Pancreas (tissue), 10 donors: ENCODE data around the gene SGCD. TPM values are rescaled to one million over a fixed set of nuclear protein-coding genes. Genes with fewer than 3 reads are reported as not detected.

ENCODE experiments used
- ATAC-seq, 4 donors: fragments of 200-7000 bp; cut with Tn5 transposase; one replicate each; pipeline versions ENCODE4 v1.8.0 to v1.9.1; 2020; ENCODE audit warnings: mild to moderate bottlenecking in 4 of 4, moderate library complexity in 4 of 4
- DNase-seq, 6 donors: peaks; one replicate each; pipeline ENCODE4 v3.0.0-alpha.2; 2020
- FAIRE-seq: peaks from 2 replicates; lab custom pipeline; 2012; peaks lifted over from hg19 to GRCh38; lab: Jason Lieb, UNC
- H3K27ac ChIP-seq, 4 donors: fragments of 200-600 bp; sonication (generic); 1 replicate in 3 of 4; 2 replicates in 1 of 4; pipeline versions ENCODE4 v1.5.0 to v1.8.0; 2020
- H3K27me3 ChIP-seq, 4 donors: fragments of 200-600 bp; one replicate each; pipeline ENCODE4 v1.8.0; 2021
- H3K36me3 ChIP-seq, 3 donors: fragments of 200-600 bp; sonication (generic) in 1 of 3; one replicate each; pipeline versions ENCODE4 v1.5.0 to v1.8.0; 2020 to 2021
- H3K4me1 ChIP-seq, 3 donors: fragments of 200-600 bp; one replicate each; pipeline ENCODE4 v1.8.0; 2021
- H3K4me3 ChIP-seq, 4 donors: fragments of 200-600 bp; sonication (generic) in 2 of 4; one replicate each; pipeline versions ENCODE4 v1.5.0 to v1.8.0; 2020 to 2021
- H3K9me3 ChIP-seq, 4 donors: fragments of 200-600 bp; one replicate each; pipeline ENCODE4 v1.8.0; 2021
- WGBS, 2 donors: extraction: QIAGEN DNeasy Blood & Tissue Kit; methylation state at CpG; one replicate each; pipeline ENCODE4 v1.1.7; 2013; 5-methylcytosine and 5-hydroxymethylcytosine counted together
- intact Hi-C, 3 donors: fragments of 100-400 bp; cut with DNase I; formaldehyde crosslinking; loops; one replicate each; pipeline versions ENCODE4 v1.11.1 to v1.14.2; 2022
- polyA plus RNA-seq, 2 donors: library from polyadenylated mRNA; stranded (reverse); fragments of 200-250 nt; gene quantifications; one replicate each; pipeline ENCODE4 v1.2.3, GENCODE V29; 2013
- total RNA-seq, 6 donors: library from RNA; stranded (reverse); fragmentation: NEBNext Ultra II Directional in 4 of 6; extraction: Animal tissue kit (Norgen Biotek cat#: 25700) in 4 of 6; gene quantifications; one replicate each; pipeline versions ENCODE4 v1.2.1 to v1.2.4, GENCODE V29; 2021 to 2023
- TF ChIP-seq, protein P1 (sequence below), 4 donors: fragments of 200-600 bp; sonication (generic) in 3 of 4; IDR thresholded peaks; one replicate each; pipeline versions ENCODE4 v1.5.0 to v1.8.0; 2021; ENCODE audit warnings: antibody characterized with exemption in 4 of 4
- donor health status: healthy with polysubstance abuse.
- donor health status: DM: no; HTN: no; CAD: no; lungs with moderate emphysema.
- donor health status: DM: no; HTN: no; CAD: no.
- donor health status: control.
- donor health status: control.
- donor health status: Bipolar disorder and iron deficiency.
- donor health status: DM: yes; HTN: yes; CAD: no.
- donor health status: DM: no; HTN: no; CAD: no.
- donor health status: DM: no; HTN: no; CAD: no.
- donor health status: DM: yes; HTN: yes; CAD: no.

The SGCD gene
- total and polyA plus RNA-seq, 8 donors = 0.11 to 1.9 (median 0.35) TPM

DNA sequence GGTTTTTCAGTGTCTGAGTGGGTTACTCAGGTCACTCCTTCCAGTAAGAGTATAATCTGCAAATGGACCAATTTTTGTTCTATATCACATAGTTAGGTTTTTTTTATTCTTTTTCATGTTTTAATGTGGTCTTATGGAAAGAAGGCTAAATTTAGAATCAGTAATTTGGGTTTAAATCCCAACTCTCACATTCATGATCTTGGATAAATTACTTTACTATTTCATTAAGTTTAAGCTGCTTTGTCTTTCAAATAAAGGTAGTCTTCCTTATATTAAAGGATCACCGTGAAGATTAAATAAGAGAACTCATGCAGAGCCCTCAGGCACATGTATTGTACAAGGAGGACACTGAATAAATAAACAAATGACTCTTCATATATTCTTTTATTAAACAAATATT lies 234.7 kb downstream of the SGCD start:
- no peaks in the 10 kb centered on the region for H3K27me3 ChIP-seq
- no peaks in the 10 kb centered on the region for H3K36me3 ChIP-seq
- FAIRE-seq (no peak), ATAC-seq (no peak), DNase-seq (no peak)
- H3K27ac ChIP-seq = no peak overlapping the region
- TF ChIP-seq, protein P1, sequence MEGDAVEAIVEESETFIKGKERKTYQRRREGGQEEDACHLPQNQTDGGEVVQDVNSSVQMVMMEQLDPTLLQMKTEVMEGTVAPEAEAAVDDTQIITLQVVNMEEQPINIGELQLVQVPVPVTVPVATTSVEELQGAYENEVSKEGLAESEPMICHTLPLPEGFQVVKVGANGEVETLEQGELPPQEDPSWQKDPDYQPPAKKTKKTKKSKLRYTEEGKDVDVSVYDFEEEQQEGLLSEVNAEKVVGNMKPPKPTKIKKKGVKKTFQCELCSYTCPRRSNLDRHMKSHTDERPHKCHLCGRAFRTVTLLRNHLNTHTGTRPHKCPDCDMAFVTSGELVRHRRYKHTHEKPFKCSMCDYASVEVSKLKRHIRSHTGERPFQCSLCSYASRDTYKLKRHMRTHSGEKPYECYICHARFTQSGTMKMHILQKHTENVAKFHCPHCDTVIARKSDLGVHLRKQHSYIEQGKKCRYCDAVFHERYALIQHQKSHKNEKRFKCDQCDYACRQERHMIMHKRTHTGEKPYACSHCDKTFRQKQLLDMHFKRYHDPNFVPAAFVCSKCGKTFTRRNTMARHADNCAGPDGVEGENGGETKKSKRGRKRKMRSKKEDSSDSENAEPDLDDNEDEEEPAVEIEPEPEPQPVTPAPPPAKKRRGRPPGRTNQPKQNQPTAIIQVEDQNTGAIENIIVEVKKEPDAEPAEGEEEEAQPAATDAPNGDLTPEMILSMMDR (IDR thresholded peaks at IDR 0.05) = no peak
- WGBS, 2 donors = 61 to 69% methylated on average over 1 of the region's 1 CpG
- H3K9me3 ChIP-seq = no peaks in the 10 kb centered on the region
- H3K4me3 ChIP-seq = no peak overlapping the region
- intact Hi-C loops = no loop called here
- no peaks in the 10 kb centered on the region for H3K4me1 ChIP-seq

DNA sequence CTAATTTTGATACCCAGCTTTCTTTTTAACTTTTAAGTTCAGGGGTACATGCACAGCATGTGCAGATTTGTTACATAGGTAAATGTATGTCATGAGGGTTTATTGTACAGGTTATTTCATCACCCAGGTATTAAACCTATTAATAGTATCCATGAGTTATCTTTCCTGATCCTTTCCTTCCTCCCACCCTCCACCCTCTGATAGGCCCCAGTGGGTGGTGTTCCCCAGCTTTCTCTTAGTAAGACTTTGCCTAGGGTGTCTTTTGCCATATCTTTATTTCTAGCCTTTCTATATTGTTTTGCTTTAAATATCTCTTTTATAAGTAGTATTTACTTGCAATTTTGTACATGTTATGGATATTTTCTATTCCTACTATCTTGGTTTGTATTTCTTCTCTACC lies 243.7 kb downstream of the SGCD start:
- H3K4me3 ChIP-seq = no peak overlapping the region
- no peaks in the 10 kb centered on the region for H3K4me1 ChIP-seq
- ATAC-seq (no peak), FAIRE-seq (no peak), DNase-seq (no peak)
- intact Hi-C loops = no loop called here
- H3K27me3 ChIP-seq = no peaks in the 10 kb centered on the region
- no peaks in the 10 kb centered on the region for H3K9me3 ChIP-seq
- TF ChIP-seq, protein P1 (IDR thresholded peaks at IDR 0.05) = no peak
- H3K36me3 ChIP-seq = no peaks in the 10 kb centered on the region
- no peak overlapping the region for H3K27ac ChIP-seq

DNA sequence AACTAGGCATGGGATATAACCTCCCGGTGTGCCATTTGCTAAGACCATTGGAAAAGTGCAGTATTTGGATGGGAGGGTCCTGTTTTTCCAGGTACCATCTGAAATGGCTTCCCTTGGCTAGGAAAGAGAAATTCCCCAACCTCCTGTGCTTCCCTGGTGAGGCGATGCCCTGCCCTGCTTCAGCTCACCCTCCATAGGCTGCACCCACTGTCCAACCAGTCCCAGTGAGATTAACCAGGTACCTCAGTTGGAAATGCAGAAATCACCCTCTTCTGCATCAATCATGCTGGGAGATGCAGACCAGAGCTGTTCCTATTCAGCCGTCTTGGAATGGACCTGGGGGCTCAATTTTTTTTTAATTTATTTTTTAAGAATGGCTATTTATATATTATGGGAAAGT lies 254.8 kb downstream of the SGCD start:
- H3K36me3 ChIP-seq = no peaks in the 10 kb centered on the region
- DNase-seq (no peak), ATAC-seq (no peak), FAIRE-seq (no peak)
- H3K27ac ChIP-seq = no peak overlapping the region
- no peaks in the 10 kb centered on the region for H3K27me3 ChIP-seq
- intact Hi-C loops = no loop called here
- TF ChIP-seq, protein P1 (IDR thresholded peaks at IDR 0.05) = no peak
- H3K9me3 ChIP-seq = no peaks in the 10 kb centered on the region
- H3K4me1 ChIP-seq = no peaks in the 10 kb centered on the region
- no peak overlapping the region for H3K4me3 ChIP-seq
- 71 to 79% methylated on average over 3 of the region's 3 CpGs for WGBS, 2 donors

DNA sequence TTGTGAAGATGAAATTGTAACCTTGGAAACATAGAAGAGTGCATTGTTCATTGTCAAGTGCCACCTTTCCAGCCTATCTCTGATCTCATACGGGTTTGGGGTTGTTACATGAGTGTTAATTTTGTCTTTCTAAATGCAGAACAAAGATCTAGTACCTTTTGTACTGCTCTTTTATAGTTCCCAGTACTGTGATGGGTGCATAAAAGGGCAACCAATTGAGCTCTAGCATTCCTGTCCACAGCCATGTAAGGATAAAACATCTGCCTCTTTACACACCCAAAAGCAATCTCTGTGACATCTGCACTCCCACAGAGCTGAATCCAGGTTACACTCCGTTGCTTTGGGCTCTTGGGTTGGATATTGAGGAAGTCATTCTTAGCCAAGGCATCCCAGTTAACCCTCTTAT lies 255.2 kb downstream of the SGCD start:
- intact Hi-C loops = no loop called here
- Histone ChIP-seq H3K27ac (no peak overlapping the region), H3K4me3 (no peak overlapping the region), H3K27me3 (no peaks in the 10 kb centered on the region), H3K4me1 (no peaks in the 10 kb centered on the region), H3K36me3 (no peaks in the 10 kb centered on the region), H3K9me3 (no peaks in the 10 kb centered on the region)
- FAIRE-seq (no peak), ATAC-seq (no peak), DNase-seq (no peak)
- TF ChIP-seq, protein P1 (IDR thresholded peaks at IDR 0.05) = no peak
- 35 to 60% methylated on average over 2 of the region's 2 CpGs for WGBS, 2 donors

DNA sequence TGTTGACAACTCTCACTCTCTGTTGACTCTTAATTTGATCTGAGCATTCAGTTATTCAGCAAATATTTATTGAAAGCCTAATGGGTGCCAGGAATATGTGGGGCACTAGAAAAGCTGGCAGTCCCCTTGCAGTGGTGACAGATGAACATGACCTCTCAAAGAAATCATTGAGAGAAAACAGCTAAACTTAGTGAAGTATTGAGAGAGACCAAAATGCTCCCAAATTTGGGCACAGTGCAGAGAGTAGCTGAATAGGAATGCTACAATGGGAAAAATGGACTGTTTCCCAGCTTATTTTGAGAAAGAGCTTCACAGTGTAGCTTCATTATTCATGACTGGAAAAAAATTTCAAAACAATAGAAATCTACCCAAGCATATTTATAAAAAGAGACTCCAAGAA lies 257.9 kb downstream of the SGCD start:
- FAIRE-seq = no peak
- no peak overlapping the region for H3K27ac ChIP-seq
- H3K4me3 ChIP-seq = no peak overlapping the region
- no peaks in the 10 kb centered on the region for H3K27me3 ChIP-seq
- no peak for DNase-seq
- no peaks in the 10 kb centered on the region for H3K9me3 ChIP-seq
- TF ChIP-seq, protein P1 (IDR thresholded peaks at IDR 0.05) = no peak
- no peaks in the 10 kb centered on the region for H3K4me1 ChIP-seq
- H3K36me3 ChIP-seq = no peaks in the 10 kb centered on the region
- no peak for ATAC-seq
- intact Hi-C loops = no loop called here
